GM12892 (cell line): ENCODE results near the gene UVSSA.

Experiments used
- POLR2A ChIP-seq: IDR thresholded peaks from 2 replicates; pipeline ENCODE4 v1.6.1; 2011; ENCODE audit warnings: low read depth, low read length, control low read depth
- POLR2AphosphoS5 ChIP-seq: IDR thresholded peaks from 2 replicates; pipeline ENCODE4 v1.6.1; 2011; ENCODE audit warnings: low read depth, low read length, control low read depth

- no peak for TF ChIP-seq POLR2AphosphoS5
- TF ChIP-seq POLR2A: no peak
Observed at GRCh38 chr4:1377606-1378261, 30.7 kb downstream of the UVSSA start.
